ENCODE data around the gene IGFBP3. TPM values are rescaled to one million over a fixed set of nuclear protein-coding genes. Genes with fewer than 3 reads are reported as not detected.

The IGFBP3 gene
- polyA plus RNA-seq, 5 donors, result 40.3 to 63.1 (median 53.9) TPM

DNA sequence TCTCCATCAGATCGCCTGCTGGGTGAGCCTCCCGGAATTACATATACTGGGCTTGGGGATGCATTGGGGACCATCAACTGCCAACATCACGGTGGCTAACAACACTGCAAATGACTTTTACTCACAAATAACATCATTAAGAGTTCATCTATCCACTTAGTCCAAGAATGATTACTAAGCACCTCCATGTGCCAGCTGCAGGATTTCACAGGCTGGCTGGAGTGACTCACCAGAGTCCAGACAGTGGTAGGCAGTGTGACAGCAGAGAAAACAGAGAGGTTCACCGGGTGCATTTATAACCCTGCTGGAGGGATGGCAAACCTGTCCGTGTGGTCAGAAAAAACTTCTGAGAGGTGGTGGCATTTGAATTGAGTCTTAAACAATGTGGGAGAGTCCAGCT is 3.2 kb upstream of the IGFBP3 start:
- DNase-seq, result no peak

- no peak for DNase-seq
Measured at GRCh38 chr7:45923818-45924217, 2.7 kb upstream of the IGFBP3 start.

GRCh38 chr7:45923290-45923689 is 2.2 kb upstream of the IGFBP3 start:
- DNase-seq, result peak; percentile 61 to 76

GRCh38 chr7:45922810-45923209 is 1.7 kb upstream of the IGFBP3 start:
- DNase-seq, result peak in 1 of 2 donors; percentile 31

DNA sequence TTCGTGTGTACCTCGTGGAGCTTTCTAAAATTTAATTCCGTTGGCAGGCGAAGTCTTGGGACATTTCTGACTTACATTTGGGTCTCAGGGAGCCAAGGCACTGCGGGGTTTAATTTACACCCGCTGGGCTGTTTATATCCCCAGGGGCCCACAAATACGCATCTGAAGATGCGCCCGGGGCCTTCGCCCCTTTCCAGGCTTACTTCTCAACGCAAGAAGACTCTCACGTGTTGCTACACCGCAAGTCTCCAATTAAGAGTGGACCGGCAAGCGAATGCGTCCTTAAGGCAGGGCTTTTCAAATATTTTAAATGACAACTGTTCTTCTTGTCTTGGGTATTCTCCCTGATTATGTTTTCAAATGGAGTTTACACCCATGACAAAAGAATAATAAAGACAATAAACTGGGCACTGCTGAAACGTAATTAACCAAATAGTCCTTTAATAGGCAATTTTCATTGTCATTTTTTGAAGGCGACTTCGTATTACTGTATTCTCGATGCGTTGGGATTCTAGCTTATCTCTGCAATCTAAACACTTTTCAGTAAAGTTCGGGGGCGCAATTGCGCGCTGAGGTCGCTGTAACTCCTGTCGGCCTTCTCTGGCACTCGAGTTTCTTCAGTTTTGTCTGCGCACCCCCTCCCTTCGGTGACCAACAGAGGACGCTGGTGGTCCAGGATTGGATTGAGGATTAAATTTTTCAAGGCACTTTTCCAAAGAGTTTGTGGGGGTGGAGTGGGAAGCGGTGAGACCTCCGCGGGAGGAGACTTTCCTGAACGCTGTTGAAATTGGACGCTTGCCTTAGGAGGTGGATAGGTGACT is 837 bp upstream of the IGFBP3 start:
- peak; percentile 69 to 79 for DNase-seq

GRCh38 chr7:45921381-45921698 is 268 bp upstream of the IGFBP3 start:
- DNase-seq, result no peak

GRCh38 chr7:45919993-45920459 is 1.0 kb downstream of the IGFBP3 start:
- no peak for DNase-seq

- DNase-seq, result no peak
Measured at GRCh38 chr7:45919231-45919784, 1.8 kb downstream of the IGFBP3 start.

GRCh38 chr7:45918556-45918955 is 2.5 kb downstream of the IGFBP3 start:
- DNase-seq, result no peak

DNA sequence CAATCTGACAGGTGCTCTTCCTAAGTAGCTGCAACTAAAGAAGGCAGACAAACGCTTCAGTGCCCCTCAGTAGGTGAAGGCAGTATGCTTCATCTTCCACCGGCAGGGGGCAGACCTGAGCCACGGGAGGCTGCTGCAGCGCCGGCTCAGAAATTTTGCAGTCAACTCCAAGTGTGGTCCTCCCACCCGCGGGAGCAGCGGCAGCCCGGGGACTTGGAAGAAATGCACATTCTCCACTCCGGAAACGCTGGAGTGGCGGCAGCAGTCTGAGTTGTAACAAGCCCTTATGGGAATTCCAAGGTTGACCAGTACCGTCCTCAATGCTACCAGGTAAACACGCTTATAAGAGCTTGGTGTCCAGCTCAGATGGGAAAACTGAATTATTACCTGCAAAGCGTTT is 3.4 kb downstream of the IGFBP3 start:
- DNase-seq, result peak; percentile 54 to 69

DNA sequence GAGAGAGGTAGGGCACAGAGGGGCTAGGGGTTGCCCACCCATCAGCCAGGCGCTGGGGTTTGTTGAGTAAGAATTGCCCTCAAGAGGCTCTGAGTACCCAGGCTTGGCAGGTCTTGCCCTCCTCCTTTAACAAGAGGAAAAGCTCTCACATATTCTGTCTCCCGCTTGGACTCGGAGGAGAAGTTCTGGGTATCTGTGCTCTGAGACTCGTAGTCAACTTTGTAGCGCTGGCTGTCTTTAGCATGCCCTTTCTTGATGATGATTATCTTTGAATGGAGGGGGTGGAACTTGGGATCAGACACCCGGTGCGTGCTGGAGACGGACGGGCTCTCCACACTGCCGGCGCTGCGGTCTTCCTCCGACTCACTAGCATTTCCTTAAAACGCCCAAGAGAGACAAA is 4.0 kb downstream of the IGFBP3 start:
- DNase-seq, result no peak

DNA sequence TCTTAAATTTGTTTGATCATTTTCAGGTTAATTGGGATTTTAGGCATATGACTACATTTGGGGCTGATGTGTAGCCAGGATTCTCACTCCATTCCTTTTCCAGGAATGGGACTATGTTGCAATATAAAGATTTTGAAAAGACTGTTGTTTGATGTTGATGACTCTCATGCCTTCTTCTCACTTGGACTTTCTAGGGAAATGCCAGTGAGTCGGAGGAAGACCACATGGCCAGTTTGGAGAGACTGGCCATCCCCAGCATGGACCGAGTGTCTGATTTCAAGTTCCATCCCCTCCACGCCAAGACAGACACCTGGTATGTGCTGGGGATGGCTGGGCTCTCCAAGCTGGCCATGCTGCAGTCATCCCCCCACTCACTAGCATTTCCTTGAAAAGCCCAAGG is 5.5 kb downstream of the IGFBP3 start:
- DNase-seq, result no peak

- DNase-seq, result no peak
Measured at GRCh38 chr7:45914911-45915310, 6.2 kb downstream of the IGFBP3 start.

GRCh38 chr7:45912972-45913371 is 8.1 kb downstream of the IGFBP3 start:
- no peak for DNase-seq

- no peak for DNase-seq
Measured at GRCh38 chr7:45911311-45911710, 9.8 kb downstream of the IGFBP3 start.

DNA sequence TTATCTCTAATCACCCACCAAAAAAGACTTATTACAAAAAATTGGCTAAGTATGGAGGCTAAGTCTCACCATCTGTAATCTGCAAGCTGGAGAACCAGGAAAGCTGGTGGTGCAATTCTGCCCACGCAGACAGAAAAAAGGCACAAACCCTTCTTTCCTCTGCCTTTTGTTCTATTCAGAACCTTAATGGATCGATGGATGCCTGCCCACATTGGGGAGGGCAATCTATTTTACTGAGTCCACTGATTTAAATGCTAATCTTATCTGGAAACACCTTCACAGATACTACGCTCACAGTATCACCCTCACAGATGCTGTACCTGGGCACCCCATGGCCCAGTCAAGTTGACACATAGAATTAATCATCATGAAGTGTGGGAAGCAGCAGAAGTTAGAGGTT is 10.2 kb downstream of the IGFBP3 start:
- DNase-seq, result no peak

DNA sequence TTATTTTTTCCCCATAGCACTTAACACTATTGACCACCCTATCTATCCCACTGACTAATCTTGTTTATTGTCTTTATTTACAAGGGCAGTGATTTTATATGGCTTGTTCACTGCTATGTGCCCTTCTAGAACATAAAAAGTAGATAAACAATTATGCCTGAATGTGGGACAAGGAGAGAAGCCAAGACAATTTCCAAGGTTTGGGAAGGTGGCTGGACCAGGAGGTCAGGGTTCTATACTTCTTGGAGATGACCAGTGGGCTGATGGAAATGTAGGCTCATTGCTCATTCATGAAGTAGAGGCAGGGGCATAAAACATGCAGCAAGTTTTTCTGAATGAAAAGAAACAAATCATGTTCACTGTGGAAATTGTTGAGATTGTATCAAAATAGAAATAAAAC is 11.5 kb downstream of the IGFBP3 start:
- DNase-seq, result no peak

DNA sequence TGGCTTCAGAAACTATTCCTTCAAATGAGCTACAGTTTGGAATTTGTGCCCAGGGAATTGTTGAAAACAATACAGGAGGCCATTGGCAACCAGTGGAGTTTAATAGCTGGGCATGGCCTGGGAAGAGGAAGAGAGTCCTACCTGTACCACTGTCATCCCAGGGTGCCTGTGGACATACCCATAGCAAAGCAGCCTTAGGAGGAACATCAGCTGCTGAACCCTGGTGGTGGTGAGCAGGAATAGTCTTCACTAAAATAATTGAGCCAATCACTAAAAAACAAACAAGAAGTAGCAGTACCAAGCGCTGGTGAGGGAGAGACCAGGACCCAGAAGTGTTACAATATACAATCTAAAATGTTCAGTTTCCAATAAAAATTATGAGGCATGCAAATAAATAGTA is 18.3 kb downstream of the IGFBP3 start:
- DNase-seq, result no peak

GRCh38 chr7:45901566-45901965 is 19.5 kb downstream of the IGFBP3 start:
- no peak for DNase-seq

- no peak for DNase-seq
Measured at GRCh38 chr7:45898222-45898621, 22.9 kb downstream of the IGFBP3 start.

DNA sequence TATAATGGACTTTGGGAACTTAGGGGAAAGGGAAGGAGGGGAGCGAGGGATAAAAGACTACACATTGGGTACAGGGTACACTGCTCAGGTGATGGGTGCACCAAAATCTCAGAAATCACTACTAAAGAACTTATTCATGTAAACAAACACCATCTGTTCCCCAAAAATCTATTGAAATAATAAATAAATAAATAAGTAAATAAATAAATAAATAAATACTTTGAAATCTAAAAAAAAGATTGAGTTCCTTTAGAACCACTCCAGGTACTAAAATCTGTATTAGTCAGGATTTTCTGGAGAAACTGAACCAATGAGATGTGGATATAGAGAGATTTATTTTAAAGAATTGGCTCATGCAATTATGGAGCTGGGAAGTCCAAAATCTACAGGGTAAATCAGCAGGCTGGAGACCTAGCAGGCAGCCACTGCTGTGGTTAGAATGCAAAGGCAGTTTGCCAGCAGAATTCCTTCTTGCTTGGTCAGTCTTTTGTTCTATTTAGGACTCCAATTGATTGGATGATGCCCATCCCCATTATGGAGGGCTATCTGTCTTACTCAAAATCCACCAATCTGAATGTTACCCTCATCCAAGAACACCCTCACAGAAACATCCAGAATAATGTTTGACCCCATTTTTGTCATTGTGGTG is 23.9 kb downstream of the IGFBP3 start:
- DNase-seq, result no peak

GRCh38 chr7:45894665-45895062 is 26.4 kb downstream of the IGFBP3 start:
- no peak for DNase-seq

- DNase-seq, result no peak
Measured at GRCh38 chr7:45893996-45894664, 26.9 kb downstream of the IGFBP3 start.
